Skeletal muscle satellite cell (primary cell): ENCODE measurements around the gene SYDE2.
"Not testable (repeated sequence)": the region's sequence is repeated elsewhere in the genome, so short reads cannot be mapped to it uniquely, and the experiment has no call there.

Source experiments
- H3K27me3 ChIP-seq: 2 replicates; pipeline ENCODE4 v1.7.0; 2013; ENCODE audit warnings: low read length; ENCODE audit not compliant: control insufficient read depth, insufficient read depth
- H3K36me3 ChIP-seq: 2 replicates; pipeline ENCODE4 v1.7.0; 2013; ENCODE audit warnings: mild to moderate bottlenecking, control low read depth, low read length; ENCODE audit not compliant: insufficient read depth
- H3K4me1 ChIP-seq: 2 replicates; pipeline ENCODE4 v1.7.0; 2013; ENCODE audit warnings: low read length; ENCODE audit not compliant: control insufficient read depth, insufficient read depth
- H3K4me2 ChIP-seq: 2 replicates; pipeline ENCODE4 v1.7.0; 2013; ENCODE audit warnings: mild to moderate bottlenecking, low read length
- H3K4me3 ChIP-seq: 2 replicates; pipeline ENCODE4 v1.7.0; 2013; ENCODE audit warnings: low read length
- H3K9ac ChIP-seq: 2 replicates; pipeline ENCODE4 v1.7.0; 2013; ENCODE audit warnings: mild to moderate bottlenecking, low read depth, low read length, moderate library complexity
- H3K9me3 ChIP-seq: replicated peaks from 2 replicates; pipeline ENCODE4 v1.7.0; 2013; ENCODE audit warnings: mild to moderate bottlenecking, control low read depth, low read length

Gene SYDE2

DNA sequence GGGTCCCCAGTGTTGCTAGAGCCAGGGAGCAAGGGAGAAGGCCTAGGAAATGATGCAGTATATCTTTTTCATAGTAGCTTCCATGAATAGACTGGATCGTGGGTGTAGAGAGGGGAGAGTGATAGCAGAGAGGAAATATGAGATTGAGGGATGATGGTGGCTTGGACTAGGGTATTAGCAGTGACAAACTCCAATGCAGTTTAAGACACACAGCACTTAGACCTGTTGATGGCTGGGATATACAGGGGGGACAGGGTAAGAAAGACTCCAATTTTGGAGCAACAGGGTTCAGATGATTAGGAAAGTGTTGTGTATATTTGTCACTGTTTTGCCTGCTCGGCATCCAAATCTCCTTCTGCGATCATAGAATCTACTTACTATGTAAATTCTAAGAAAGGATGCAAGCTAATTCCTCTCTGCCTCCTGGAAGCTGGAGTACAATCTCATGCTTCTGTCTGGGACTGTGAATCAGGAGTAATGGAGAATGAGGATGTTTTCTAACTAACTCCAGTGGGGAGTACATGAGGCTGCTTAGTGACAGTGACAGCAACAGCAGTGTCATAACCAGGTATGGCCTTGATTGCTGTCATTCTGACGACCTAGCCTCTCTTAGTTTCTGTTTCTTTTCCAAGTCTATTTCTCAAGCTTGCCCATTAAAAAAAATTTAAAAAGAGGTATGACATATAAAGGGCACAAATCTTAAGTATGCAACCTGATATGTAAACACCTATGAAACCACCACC, 47.5 kb downstream of the SYDE2 start:
- Histone ChIP-seq H3K9ac (no peak overlapping the region), H3K27me3 (no peaks in the 10 kb centered on the region)

DNA sequence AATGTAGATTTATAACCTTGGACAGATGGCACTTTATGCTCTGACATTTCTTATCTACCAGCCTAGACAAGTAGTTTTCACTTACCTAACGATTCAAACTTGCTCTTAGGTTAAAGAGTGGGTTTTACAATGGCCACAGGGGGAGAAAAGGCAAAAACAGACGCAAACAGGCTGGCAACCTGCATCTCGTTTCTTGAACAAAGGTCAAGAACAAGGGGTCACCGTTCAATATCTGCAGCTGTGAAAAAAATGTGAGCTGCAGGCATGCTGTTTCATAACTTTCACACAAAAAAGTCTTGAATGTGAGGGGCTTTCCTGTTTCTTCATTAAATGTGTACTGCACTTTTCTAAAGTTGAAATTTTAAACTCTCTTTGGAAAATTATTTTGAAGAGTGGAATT, 49.4 kb downstream of the SYDE2 start:
- no peak overlapping the region for H3K4me2 ChIP-seq
- no peak overlapping the region for H3K4me3 ChIP-seq
- no peaks in the 10 kb centered on the region for H3K36me3 ChIP-seq
- no peak overlapping the region for H3K9ac ChIP-seq
- H3K4me1 ChIP-seq, result no peaks in the 10 kb centered on the region
- H3K9me3 ChIP-seq, result no peaks in the 10 kb centered on the region
- H3K27me3 ChIP-seq, result no peaks in the 10 kb centered on the region

More for the DNA sequence above, 47.5 kb downstream of the SYDE2 start:
- no peaks in the 10 kb centered on the region for H3K36me3 ChIP-seq
- no peaks in the 10 kb centered on the region for H3K9me3 ChIP-seq
- no peak overlapping the region for H3K4me2 ChIP-seq
- no peaks in the 10 kb centered on the region for H3K4me1 ChIP-seq
- no peak overlapping the region for H3K4me3 ChIP-seq

DNA sequence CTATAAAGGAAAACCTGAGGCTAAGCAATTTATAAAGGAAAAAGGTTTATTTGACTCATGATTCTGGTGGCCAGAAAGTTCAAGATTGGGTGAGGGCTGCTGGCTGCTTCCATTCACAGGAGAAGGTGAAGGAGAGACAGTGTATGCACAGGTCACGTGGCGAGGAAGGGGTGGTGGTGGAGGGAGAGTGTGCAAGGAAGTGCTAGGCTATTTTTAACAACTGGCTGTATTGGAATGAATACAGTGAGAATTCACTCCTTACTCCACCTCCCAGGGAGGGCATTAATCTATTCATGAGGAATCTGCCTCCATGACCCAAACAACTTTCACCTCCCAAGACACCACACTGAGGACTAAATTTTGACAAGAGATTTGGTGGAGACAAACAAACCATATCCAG, 51.0 kb downstream of the SYDE2 start:
- H3K9ac ChIP-seq, result no peak overlapping the region
- H3K36me3 ChIP-seq, result no peaks in the 10 kb centered on the region
- H3K27me3 ChIP-seq, result no peaks in the 10 kb centered on the region
- H3K4me3 ChIP-seq, result no peak overlapping the region
- no peaks in the 10 kb centered on the region for H3K9me3 ChIP-seq
- no peak overlapping the region for H3K4me2 ChIP-seq
- no peaks in the 10 kb centered on the region for H3K4me1 ChIP-seq

DNA sequence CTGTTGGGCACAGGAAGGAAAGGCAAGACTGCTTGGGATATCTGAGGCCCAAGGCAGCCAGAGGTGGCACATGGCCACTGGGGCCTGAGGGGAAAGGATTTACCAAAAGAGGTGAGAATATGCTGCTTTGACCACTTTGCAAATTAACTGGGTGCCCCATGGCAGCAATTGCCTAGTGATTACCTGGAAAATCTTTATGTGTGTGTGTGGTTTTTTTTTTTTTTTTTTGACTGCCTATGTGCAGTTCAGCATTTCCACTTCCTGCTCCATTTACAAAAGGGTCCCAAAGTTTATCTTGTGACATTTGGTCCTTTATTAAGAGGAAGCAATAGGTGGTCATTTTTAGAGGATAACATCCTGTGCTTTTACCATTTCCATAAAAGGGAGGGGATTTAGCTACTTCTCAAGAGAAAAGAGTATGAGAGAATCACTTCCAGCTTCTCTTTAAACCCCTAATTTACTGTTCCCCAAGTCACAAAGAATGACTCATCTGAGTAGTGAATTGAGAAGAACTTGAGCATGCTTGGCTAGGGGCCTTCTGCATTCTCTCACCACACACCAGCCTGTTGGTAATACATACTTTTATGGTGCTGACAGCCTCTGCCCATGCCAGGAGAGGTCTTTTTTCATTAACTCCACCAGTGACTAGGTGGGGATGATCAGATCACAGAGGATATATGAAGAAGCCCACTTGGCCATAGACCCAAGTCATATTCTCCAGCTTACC, 52.1 kb downstream of the SYDE2 start:
- H3K4me1 ChIP-seq, result no peaks in the 10 kb centered on the region
- H3K9me3 ChIP-seq, result no peaks in the 10 kb centered on the region
- no peak overlapping the region for H3K9ac ChIP-seq
- H3K36me3 ChIP-seq, result no peaks in the 10 kb centered on the region
- H3K27me3 ChIP-seq, result no peaks in the 10 kb centered on the region
- H3K4me2 ChIP-seq, result no peak overlapping the region
- no peak overlapping the region for H3K4me3 ChIP-seq

DNA sequence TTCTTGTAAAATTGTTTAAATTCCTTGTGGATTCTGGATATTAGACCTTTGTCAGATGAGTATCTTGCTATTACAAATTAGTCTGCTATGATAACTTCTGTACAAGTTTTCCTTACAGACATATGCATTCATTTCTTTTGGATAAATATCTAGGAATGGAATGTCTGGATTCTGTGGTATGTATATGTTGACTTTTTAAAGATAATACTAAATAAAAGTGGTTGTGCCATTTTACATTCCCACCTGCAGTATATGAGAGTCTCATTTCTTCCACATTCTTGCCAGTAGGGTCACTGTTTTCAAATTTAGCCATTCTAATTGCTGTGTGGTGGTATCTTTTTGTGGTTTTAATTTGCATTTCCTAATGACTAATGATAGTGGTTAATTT, 53.9 kb downstream of the SYDE2 start:
- no peaks in the 10 kb centered on the region for H3K27me3 ChIP-seq
- no peaks in the 10 kb centered on the region for H3K36me3 ChIP-seq
- H3K9ac ChIP-seq, result no peak overlapping the region
- no peaks in the 10 kb centered on the region for H3K9me3 ChIP-seq
- H3K4me1 ChIP-seq, result no peaks in the 10 kb centered on the region
- no peak overlapping the region for H3K4me2 ChIP-seq
- H3K4me3 ChIP-seq, result no peak overlapping the region

DNA sequence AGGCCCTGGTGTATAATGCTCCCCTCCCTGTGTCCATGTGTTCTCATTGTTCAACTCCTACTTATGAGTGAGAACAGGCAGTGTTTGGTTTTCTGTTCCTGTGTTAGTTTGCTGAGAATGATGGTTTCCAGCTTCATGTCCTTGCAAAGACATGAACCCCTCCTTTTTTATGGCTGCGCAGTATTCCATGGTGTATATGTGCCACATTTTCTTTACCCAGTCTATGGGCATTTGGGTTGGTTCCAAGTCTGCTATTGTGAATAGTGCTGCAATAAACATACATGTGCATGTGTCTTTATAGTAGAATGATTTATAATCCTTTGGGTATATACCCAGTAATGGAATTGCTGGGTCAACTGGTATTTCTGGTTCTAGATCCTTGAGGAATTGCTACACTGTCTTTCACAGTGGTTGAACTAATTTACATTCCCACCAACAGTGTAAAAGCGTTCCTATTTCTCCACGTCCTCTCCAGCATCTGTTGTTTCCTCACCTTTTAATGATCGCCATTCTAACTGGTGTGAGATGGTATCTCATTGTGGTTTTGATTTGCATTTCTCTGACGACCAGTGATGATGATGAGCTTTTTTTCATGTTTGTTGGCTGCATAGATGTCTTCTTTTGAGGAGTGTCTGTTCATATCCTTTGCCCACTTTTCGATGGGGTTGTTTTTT, 54.4 kb downstream of the SYDE2 start:
- not testable (repeated sequence) for H3K4me3 ChIP-seq, H3K36me3 ChIP-seq, H3K4me2 ChIP-seq, H3K4me1 ChIP-seq, H3K27me3 ChIP-seq, H3K9ac ChIP-seq, H3K9me3 ChIP-seq

DNA sequence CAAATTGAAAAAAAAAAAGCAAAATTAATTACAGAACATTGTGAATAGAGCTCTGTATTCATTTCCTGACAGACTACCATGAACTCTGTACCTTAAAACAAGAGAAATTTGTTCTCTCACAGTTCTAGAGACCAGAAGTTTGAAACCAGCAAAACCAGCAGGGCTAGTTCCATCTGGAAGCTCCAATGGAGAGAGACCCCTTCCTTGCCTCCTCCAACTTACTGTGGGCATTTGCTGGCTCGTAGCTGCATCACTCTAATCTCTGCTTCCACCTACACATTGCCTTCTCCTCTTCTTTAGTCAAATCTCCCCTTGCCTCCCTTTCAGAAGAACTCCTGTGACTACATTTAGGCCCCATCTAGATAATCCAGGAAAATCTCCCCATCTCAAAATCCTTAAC, 56.5 kb downstream of the SYDE2 start:
- no peaks in the 10 kb centered on the region for H3K36me3 ChIP-seq
- H3K9ac ChIP-seq, result no peak overlapping the region
- H3K9me3 ChIP-seq, result no peaks in the 10 kb centered on the region
- no peaks in the 10 kb centered on the region for H3K4me1 ChIP-seq
- no peak overlapping the region for H3K4me2 ChIP-seq
- no peaks in the 10 kb centered on the region for H3K27me3 ChIP-seq
- no peak overlapping the region for H3K4me3 ChIP-seq

DNA sequence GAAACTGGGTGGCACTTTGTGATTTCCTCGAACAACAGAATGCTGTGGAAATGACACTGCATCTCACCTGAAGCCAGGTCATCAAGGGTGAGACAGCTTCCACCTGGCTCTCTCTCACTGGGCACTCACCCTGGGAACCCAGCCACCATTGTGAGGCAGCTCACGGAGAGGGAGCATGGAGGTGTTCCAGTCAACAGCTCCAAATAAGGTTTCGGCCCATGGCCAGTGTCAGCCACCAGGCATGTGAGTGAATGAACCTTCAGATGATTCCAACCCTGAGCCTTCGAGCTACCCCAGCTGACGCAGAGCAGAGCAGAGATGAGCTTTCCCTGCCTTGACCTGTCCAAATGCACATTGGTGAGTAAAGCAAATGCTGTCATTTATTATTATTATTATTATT, 58.1 kb downstream of the SYDE2 start:
- no peak overlapping the region for H3K9ac ChIP-seq
- peaks cover 1% of the 10 kb centered on the region for H3K27me3 ChIP-seq
- H3K9me3 ChIP-seq, result no peaks in the 10 kb centered on the region
- no peaks in the 10 kb centered on the region for H3K36me3 ChIP-seq
- no peaks in the 10 kb centered on the region for H3K4me1 ChIP-seq
- H3K4me3 ChIP-seq, result no peak overlapping the region
- no peak overlapping the region for H3K4me2 ChIP-seq

DNA sequence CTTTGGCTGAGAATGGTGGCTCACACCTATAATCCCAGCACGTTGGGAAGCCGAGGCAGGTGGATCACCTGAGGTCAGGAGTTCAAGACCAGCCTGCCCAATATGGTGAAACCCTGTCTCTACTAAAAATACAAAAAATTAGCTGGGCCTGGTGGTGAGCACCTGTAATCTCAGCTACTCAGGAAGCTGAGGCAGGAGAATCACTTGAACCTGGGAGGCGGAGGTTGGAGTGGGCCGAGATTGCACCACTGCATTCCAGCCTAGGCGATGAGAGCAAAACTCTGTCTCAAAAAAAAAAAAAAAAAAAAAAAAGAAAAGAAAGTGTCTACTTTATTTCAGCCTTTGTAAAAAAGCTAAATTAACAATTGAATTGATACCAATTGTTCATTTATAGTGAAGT, 62.4 kb downstream of the SYDE2 start:
- not testable (repeated sequence) for H3K36me3 ChIP-seq, H3K4me2 ChIP-seq, H3K4me1 ChIP-seq, H3K4me3 ChIP-seq, H3K9ac ChIP-seq, H3K27me3 ChIP-seq, H3K9me3 ChIP-seq

DNA sequence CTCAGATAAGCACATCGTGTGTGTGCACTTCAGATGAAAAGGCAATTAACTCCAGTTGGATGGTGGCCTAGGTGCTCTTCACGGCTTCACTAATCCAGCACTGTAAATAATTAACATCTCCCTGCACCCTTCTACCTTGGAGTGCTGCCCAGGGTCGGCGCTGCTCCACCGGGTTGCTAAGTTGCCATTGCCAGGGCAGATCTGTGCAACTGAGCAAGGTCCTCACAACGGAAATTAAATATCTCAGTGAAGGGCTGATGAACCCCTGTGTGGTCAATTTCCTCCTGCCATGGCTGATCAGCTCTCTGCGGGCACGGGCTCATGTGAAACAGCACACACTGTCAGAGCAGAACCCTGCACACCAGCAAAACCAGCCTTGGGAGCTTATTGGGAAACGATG, 63.2 kb downstream of the SYDE2 start:
- no peaks in the 10 kb centered on the region for H3K9me3 ChIP-seq
- H3K9ac ChIP-seq, result no peak overlapping the region
- H3K27me3 ChIP-seq, result peaks cover 3% of the 10 kb centered on the region
- no peaks in the 10 kb centered on the region for H3K36me3 ChIP-seq
- no peak overlapping the region for H3K4me3 ChIP-seq
- no peak overlapping the region for H3K4me2 ChIP-seq
- no peaks in the 10 kb centered on the region for H3K4me1 ChIP-seq

DNA sequence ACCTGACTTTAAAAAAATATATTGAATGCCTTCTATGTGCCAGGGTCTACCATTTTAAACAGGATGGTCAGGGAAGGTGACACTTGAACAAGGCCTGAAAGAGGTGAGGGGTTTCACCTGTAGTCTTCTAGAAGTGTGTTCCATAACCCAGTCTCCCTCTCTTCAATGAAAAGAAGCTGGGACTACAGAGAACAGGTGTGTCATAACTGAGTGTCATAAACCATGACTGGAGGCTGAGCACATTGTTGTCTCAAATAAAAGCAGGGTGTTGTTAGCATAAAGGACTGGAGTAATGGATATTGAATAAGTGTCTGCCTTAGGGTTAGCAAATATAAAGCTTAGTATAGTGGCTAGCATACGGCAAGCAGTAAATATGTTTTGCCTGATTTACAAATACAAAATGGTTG, 65.4 kb downstream of the SYDE2 start:
- peaks cover 8% of the 10 kb centered on the region for H3K27me3 ChIP-seq
- no peaks in the 10 kb centered on the region for H3K4me1 ChIP-seq
- H3K4me3 ChIP-seq, result no peak overlapping the region
- H3K4me2 ChIP-seq, result no peak overlapping the region
- H3K36me3 ChIP-seq, result no peaks in the 10 kb centered on the region
- no peaks in the 10 kb centered on the region for H3K9me3 ChIP-seq
- H3K9ac ChIP-seq, result no peak overlapping the region
